Effector CD4-positive, alpha-beta T cell (primary cell): Measurements from ENCODE around the gene RECQL.
"Not testable (repeated sequence)": the region's sequence is repeated elsewhere in the genome, so short reads cannot be mapped to it uniquely, and the experiment has no call there.

ENCODE experiments used
- DNase-seq: peaks from one replicate; pipeline ENCODE4 v3.0.0-alpha.2; 2020

The RECQL gene

DNA sequence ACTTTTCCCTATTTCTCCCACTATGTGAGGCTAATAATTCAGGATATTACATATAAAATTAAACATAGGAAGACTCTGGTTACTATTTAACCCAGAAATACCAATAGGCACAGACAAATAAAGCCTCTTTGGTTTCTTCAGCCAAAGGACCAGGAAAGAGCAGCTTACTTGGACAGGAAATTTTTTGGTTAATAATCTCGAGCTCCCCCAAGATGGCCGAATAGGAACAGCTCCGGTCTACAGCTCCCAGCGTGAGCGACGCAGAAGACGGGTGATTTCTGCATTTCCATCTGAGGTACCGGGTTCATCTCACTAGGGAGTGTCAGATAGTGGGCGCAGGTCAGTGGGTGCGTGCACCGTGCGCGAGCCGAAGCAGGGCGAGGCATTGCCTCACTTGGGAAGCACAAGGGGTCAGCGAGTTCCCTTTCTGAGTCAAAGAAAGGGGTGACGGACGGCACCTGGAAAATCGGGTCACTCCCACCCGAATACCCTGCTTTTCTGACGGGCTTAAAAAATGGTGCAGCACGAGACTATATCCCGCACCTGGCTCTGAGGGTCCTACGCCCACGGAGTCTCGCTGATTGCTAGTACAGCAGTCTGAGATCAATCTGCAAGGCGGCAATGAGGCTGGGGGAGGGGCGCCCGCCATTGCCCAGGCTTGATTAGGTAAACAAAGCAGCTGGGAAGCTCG, 82.3 kb downstream of the RECQL start:
- not testable (repeated sequence) for DNase-seq
